GM23248 (cell line): ENCODE data around the gene SFMBT1. TPM values are rescaled to one million over a fixed set of nuclear protein-coding genes. Genes with fewer than 3 reads are reported as not detected.

Source experiments
- DNase-seq: peaks from one replicate; pipeline ENCODE4 v3.0.0-alpha.2; 2015
- H2AFZ ChIP-seq: fragments of 200-600 bp; sonication (generic); 2 replicates; pipeline ENCODE4 v1.6.1; 2016; ENCODE audit warnings: antibody characterized with exemption
- H3F3A ChIP-seq: fragments of 200-600 bp; sonication (generic); 2 replicates; pipeline ENCODE4 v1.6.1; 2016; ENCODE audit warnings: mild to moderate bottlenecking, antibody characterized with exemption, mixed run types; ENCODE audit not compliant: insufficient read depth
- H3K27ac ChIP-seq: fragments of 200-600 bp; sonication (generic); 2 replicates; pipeline ENCODE4 v1.5.1; 2016; ENCODE audit warnings: mild to moderate bottlenecking
- H3K27me3 ChIP-seq: fragments of 200-600 bp; sonication (generic); replicated peaks from 2 replicates; pipeline ENCODE4 v1.6.1; 2016; ENCODE audit warnings: mild to moderate bottlenecking; ENCODE audit not compliant: insufficient read depth
- H3K36me3 ChIP-seq: fragments of 200-600 bp; sonication (generic); 2 replicates; pipeline ENCODE4 v1.6.1; 2016; ENCODE audit warnings: low read depth, mild to moderate bottlenecking
- H3K4me1 ChIP-seq: fragments of 200-600 bp; sonication (generic); 2 replicates; pipeline ENCODE4 v1.6.1; 2016; ENCODE audit warnings: mild to moderate bottlenecking; ENCODE audit not compliant: insufficient read depth
- H3K4me2 ChIP-seq: fragments of 200-600 bp; sonication (generic); one replicate; pipeline ENCODE4 v1.6.1; 2016; ENCODE audit warnings: mild to moderate bottlenecking; ENCODE audit not compliant: unreplicated experiment
- H3K4me3 ChIP-seq: fragments of 200-600 bp; sonication (generic); 2 replicates; pipeline ENCODE4 v1.5.1; 2016; ENCODE audit warnings: mild to moderate bottlenecking
- H3K79me2 ChIP-seq: fragments of 200-600 bp; sonication (generic); 2 replicates; pipeline ENCODE4 v1.6.1; 2016; ENCODE audit warnings: mild to moderate bottlenecking; ENCODE audit not compliant: insufficient read depth
- H3K9ac ChIP-seq: fragments of 200-600 bp; sonication (generic); 2 replicates; pipeline ENCODE4 v1.6.1; 2016; ENCODE audit warnings: mild to moderate bottlenecking
- H3K9me2 ChIP-seq: fragments of 200-600 bp; sonication (generic); 2 replicates; pipeline ENCODE4 v1.6.1; 2016; ENCODE audit warnings: mixed run types, mild to moderate bottlenecking, moderate library complexity; ENCODE audit not compliant: insufficient read depth
- H3K9me3 ChIP-seq: fragments of 200-600 bp; sonication (generic); one replicate; pipeline ENCODE4 v1.6.1; 2017; ENCODE audit warnings: low read depth
- H4K20me1 ChIP-seq: fragments of 200-600 bp; sonication (generic); 2 replicates; pipeline ENCODE4 v1.6.0; 2016; ENCODE audit not compliant: insufficient read depth
- EZH2 ChIP-seq: fragments of 200-600 bp; sonication (generic); IDR thresholded peaks from 2 replicates; pipeline ENCODE4 v1.6.1; 2018; ENCODE audit warnings: antibody characterized with exemption, mild to moderate bottlenecking; ENCODE audit not compliant: insufficient read depth, poor library complexity, severe bottlenecking
- EZH2phosphoT487 ChIP-seq: fragments of 200-600 bp; sonication (generic); IDR thresholded peaks from 2 replicates; pipeline ENCODE4 v1.6.1; 2018; ENCODE audit warnings: antibody characterized with exemption, moderate library complexity, mild to moderate bottlenecking, low read depth; ENCODE audit not compliant: insufficient read depth
- WGBS, 2 experiments: methylation state at CpG; one replicate each; pipeline ENCODE4 v1.1.6; 2015 to 2017; ENCODE audit warnings: low lambda C conversion rate in 2 of 2, low coverage in 1 of 2; ENCODE audit errors: missing lambda C conversion rate in 2 of 2; 5-methylcytosine and 5-hydroxymethylcytosine counted together
- in situ Hi-C: fragments of 300-500 bp; cut with MboI; formaldehyde crosslinking; loops from 2 replicates; pipeline ENCODE4 v1.15.0; 2020
- polyA plus RNA-seq: library from polyadenylated mRNA; unstranded; fragments of >200 nt; fragmentation: Nextera tagmentation; extraction: Ambion mirVana; gene quantifications from 2 replicates; pipeline ENCODE4 v1.2.1, GENCODE V29; 2016
- total RNA-seq: library from RNA; depleted of rRNA; stranded (reverse); fragments of >200 nt; shearing (Covaris generic); gene quantifications from 2 replicates; pipeline ENCODE4 v1.2.3, GENCODE V29; 2014

The SFMBT1 gene
- total and polyA plus RNA-seq, 2 experiments from 2014 or later, result 2.3 to 2.6 TPM

DNA sequence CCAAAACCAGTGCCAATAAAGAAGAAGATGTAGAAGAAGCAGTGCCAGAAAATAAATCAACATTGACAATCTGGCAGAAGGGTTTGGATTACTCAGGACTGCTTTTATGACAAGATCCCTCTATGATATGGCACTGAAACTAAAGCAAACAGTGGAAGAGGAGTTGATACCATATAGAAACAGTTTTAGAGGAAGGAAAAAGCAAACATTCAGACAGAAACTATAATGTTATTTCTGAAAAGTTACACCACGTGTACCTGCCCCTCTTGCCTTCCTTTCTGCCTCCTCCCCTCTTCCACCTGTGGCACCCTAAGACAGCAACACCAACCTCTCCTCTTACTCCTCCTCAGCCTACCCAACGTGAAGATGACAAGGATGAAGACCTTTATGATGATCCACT is 63.0 kb downstream of the SFMBT1 start:
- H3K4me1 ChIP-seq, result no peaks in the 10 kb centered on the region
- H3K4me2 ChIP-seq, result no peak overlapping the region
- no peaks in the 10 kb centered on the region for H3K79me2 ChIP-seq
- H4K20me1 ChIP-seq, result no peaks in the 10 kb centered on the region
- no peak overlapping the region for H3K27ac ChIP-seq
- no peak overlapping the region for H2AFZ ChIP-seq
- no peaks in the 10 kb centered on the region for H3K9me2 ChIP-seq
- TF ChIP-seq EZH2, result no peak
- TF ChIP-seq EZH2phosphoT487, result no peak
- H3K4me3 ChIP-seq, result no peak overlapping the region
- H3K9ac ChIP-seq, result no peak overlapping the region
- no peaks in the 10 kb centered on the region for H3K9me3 ChIP-seq
- WGBS, 2 experiments, result 69 to 75% methylated on average over 2 of the region's 2 CpGs
- no peaks in the 10 kb centered on the region for H3K36me3 ChIP-seq
- no peak for DNase-seq
- H3F3A ChIP-seq, result no peaks in the 10 kb centered on the region
- H3K27me3 ChIP-seq, result no peaks in the 10 kb centered on the region
- in situ Hi-C loops, result no loop called here

DNA sequence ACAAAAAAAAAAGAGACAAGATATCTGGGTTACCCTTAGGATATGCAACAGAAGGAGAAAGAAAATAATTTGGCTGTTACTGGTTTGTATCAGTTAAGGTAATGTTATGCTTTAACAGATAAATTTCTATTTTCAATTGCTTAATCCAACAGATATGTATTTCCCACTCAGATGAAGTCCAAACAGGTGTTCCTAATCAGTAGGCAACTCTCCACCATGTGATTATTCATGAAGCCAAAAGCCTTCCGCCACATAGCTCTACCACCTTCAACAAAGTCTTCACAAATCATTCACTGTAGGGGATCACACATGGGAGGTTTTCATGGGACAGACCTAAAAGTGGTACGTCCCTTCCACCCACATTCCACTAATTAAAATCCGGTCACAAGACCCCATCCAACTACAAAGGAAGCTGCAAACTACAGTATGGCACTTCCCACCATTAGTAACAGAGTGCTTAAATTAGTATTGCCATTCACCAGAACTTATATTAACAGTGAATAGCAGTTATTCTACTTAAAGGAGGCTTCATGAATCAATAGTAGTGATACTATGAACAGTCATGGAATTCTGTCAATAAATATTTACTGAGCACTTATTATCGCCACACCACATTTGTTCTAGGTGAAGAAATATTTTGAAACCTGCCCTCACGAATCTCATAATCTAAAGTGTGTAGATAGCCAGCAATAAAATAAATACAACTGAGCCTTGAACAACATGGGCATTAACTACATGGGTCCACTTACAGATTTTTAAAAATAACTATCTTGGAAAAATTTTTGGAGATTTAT is 66.5 kb downstream of the SFMBT1 start:
- Histone ChIP-seq H3K9me3 (no peaks in the 10 kb centered on the region), H3K9me2 (no peaks in the 10 kb centered on the region), H3K79me2 (no peaks in the 10 kb centered on the region), H3F3A (no peaks in the 10 kb centered on the region), H4K20me1 (no peaks in the 10 kb centered on the region), H3K9ac (no peak overlapping the region), H2AFZ (no peak overlapping the region), H3K4me1 (no peaks in the 10 kb centered on the region), H3K36me3 (no peaks in the 10 kb centered on the region), H3K27me3 (no peaks in the 10 kb centered on the region), H3K4me3 (no peak overlapping the region), H3K27ac (no peak overlapping the region), H3K4me2 (no peak overlapping the region)
- TF ChIP-seq EZH2 (no peak), EZH2phosphoT487 (no peak)
- 85 to 87% methylated on average over 5 of the region's 5 CpGs for WGBS, 2 experiments
- in situ Hi-C loops, result no loop called here
- no peak for DNase-seq

DNA sequence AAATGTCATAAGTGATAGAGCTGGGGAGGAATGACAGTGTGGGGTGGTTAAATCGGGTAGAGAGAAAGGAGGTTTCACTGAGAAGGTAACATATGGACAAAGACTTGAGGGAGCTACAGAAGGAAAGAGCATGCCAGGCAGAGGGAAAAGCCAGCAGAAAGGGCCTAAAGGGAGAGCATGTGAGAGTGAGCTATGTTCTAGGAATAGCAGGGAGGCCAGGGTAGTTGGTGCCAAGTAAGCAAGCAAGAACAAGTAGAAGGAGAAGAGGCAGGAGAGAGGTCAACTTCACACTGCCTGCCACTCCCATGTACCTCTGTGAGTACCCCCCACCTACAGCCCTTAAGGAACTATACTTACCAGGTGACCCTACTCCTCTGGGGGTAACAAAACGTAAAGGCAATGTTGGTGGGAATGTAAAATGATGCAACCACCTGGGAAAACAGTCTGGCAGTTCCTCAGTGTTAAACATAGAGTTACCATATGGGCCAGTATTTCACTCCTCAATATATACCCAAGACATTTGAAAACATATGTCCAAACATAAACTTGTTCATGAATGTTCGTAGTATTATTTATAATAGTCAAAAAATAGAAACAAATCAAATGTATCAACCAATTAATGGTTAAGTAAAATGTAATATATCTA is 67.6 kb downstream of the SFMBT1 start:
- Histone ChIP-seq H3K36me3 (no peaks in the 10 kb centered on the region), H3K4me1 (no peaks in the 10 kb centered on the region), H3K9ac (no peak overlapping the region), H3K27ac (no peak overlapping the region), H3K4me2 (no peak overlapping the region), H3K79me2 (no peaks in the 10 kb centered on the region), H3K9me3 (no peaks in the 10 kb centered on the region), H4K20me1 (no peaks in the 10 kb centered on the region), H3F3A (no peaks in the 10 kb centered on the region), H3K27me3 (no peaks in the 10 kb centered on the region), H2AFZ (no peak overlapping the region), H3K9me2 (no peaks in the 10 kb centered on the region), H3K4me3 (no peak overlapping the region)
- TF ChIP-seq EZH2phosphoT487 (no peak), EZH2 (no peak)
- 81 to 86% methylated on average over 3 of the region's 3 CpGs for WGBS, 2 experiments
- in situ Hi-C loops, result no loop called here
- no peak for DNase-seq

DNA sequence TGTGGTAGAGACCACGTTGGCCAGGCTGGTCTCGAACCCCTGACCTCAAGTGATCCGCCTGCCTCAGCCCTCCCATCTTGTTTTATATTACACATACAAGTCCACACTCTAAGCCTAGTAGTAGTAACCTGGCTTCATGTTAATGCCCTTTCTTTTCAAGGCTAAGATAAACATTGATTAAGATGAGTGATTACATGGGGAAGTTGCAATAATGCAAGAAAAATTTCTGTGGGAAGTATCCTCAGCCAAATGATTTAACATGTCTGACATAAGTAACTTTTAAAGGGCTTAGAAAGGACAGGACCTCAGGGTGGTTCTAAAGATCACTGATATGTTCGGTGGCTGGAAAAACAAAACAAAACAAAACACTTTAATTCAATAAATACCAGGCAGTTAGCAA is 72.1 kb downstream of the SFMBT1 start:
- Histone ChIP-seq H3K79me2 (no peaks in the 10 kb centered on the region), H3K4me2 (no peak overlapping the region), H3K36me3 (no peaks in the 10 kb centered on the region), H3K9ac (no peak overlapping the region), H3K9me2 (no peaks in the 10 kb centered on the region), H2AFZ (no peak overlapping the region), H3K27ac (no peak overlapping the region), H3K4me3 (no peak overlapping the region), H3K4me1 (no peaks in the 10 kb centered on the region), H3K27me3 (no peaks in the 10 kb centered on the region), H3F3A (no peaks in the 10 kb centered on the region), H4K20me1 (no peaks in the 10 kb centered on the region), H3K9me3 (no peaks in the 10 kb centered on the region)
- in situ Hi-C loops, result no loop called here
- WGBS, 2 experiments, result 86 to 89% methylated on average over 4 of the region's 4 CpGs
- TF ChIP-seq EZH2phosphoT487 (no peak), EZH2 (no peak)
- no peak for DNase-seq
